Measurements from ENCODE around the gene NRCAM.

The NRCAM gene

DNA sequence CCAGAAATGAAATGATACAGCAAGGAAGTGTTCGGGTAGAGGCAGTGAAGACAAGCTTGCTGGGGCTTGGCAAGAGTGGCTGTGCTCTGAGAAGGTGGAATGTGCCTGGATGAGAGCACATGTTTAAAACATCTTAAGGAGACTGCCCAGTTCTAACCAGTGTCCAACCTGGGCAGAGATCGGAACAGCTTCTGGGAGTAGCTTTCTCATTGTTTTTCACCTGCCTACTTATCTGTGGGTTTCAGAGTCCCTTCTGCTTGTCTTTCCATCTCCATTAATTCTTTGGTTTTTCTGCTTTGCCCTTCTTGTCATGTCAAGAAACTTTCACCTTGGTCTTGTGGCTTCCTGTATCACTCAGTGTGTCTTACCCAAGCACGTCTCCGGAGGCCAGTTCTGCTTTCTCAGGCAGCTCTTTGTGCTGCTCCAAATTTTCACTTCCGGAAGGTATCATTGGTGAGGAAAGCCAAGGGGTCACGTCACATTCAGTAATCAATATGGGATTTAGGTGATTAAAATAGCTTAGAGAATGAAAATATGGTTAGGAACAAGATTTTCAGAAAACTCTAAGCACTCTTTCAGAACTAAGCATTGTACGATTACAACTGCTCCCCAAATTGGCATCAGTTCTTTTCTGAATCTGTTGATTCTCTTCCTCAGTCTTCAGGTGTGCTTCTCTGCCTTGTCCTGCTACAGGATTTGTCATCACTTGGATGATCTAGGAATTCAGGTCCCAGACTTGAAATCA, 320.6 kb downstream of the NRCAM start:
- no peak overlapping the region for H3K4ac ChIP-seq (ENCODE audit: low read depth in 1 of 2, low read length in 2 of 2)
- WGBS, result 97% methylated on average over 7 of the region's 7 CpGs
- H3K27me3 ChIP-seq (ENCODE audit: control insufficient read depth in 1 of 2, insufficient read depth in 1 of 2, low read length in 2 of 2), result no peaks in the 10 kb centered on the region
- peaks cover 2% of the 10 kb centered on the region for H3K4me1 ChIP-seq (ENCODE audit: control insufficient read depth, insufficient read depth, low read depth, low read length)
- no peak for DNase-seq
- no peak overlapping the region for H2AK5ac ChIP-seq (ENCODE audit: low read length, severe bottlenecking)
- H4K91ac ChIP-seq (ENCODE audit: low read length), result no peak overlapping the region
- H2BK15ac ChIP-seq (ENCODE audit: low read depth, poor library complexity, severe bottlenecking), result no peak overlapping the region
- H3K9ac ChIP-seq (ENCODE audit: low read length), result no peak overlapping the region
- no peaks in the 10 kb centered on the region for H3K9me3 ChIP-seq (ENCODE audit: control insufficient read depth, low read length)
- no peaks in the 10 kb centered on the region for H3K36me3 ChIP-seq (ENCODE audit: control insufficient read depth in 1 of 2, insufficient read depth in 2 of 2, low read depth in 1 of 2, low read length in 2 of 2)
- H2AFZ ChIP-seq (ENCODE audit: low read depth, low read length), result no peak overlapping the region
- no peak overlapping the region for H3K18ac ChIP-seq (ENCODE audit: low read depth in 1 of 2, low read length in 2 of 2)
- no peak overlapping the region for H4K8ac ChIP-seq (ENCODE audit: low read length)
- H3K4me2 ChIP-seq (ENCODE audit: low read length, poor library complexity, severe bottlenecking), result no peak overlapping the region
- H3K14ac ChIP-seq (ENCODE audit: low read length in 2 of 2), result no peak overlapping the region
- H2BK5ac ChIP-seq (ENCODE audit: low read depth, low read length, poor library complexity, severe bottlenecking), result no peak overlapping the region
- no peaks in the 10 kb centered on the region for H3K79me1 ChIP-seq (replicated peaks; ENCODE audit: low read length, poor library complexity, severe bottlenecking)
- H2BK12ac ChIP-seq (ENCODE audit: low read length in 2 of 2), result no peak overlapping the region
- no peak overlapping the region for H3K27ac ChIP-seq (ENCODE audit: low read length, poor library complexity, severe bottlenecking)
- H3K23ac ChIP-seq (ENCODE audit: low read length in 2 of 2), result no peak overlapping the region
- H2BK120ac ChIP-seq (ENCODE audit: low read depth, low read length), result no peak overlapping the region
- H3K4me3 ChIP-seq (ENCODE audit: insufficient read depth in 1 of 2, low read depth in 1 of 2, low read length in 2 of 2), result no peak overlapping the region

DNA sequence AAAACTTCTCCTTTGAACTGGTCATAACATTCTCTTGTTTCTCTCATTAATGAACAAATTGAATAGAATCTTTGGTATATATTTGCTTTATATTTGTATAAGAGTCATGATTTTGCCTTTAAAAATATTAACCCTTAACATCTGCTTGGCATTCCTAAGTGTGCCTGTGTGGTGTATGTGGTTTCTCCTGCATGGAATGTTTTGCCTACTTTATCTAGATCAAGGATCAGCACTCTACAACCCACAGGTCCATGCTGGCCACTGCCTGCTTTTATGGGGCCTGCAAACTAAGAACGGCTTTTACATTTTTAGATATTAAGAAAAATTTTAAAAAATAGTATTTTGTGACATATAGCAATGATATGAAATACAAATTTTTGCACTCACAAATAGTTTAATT, 321.8 kb downstream of the NRCAM start:
- H2BK120ac ChIP-seq (ENCODE audit: low read depth, low read length), result no peak overlapping the region
- H3K36me3 ChIP-seq (ENCODE audit: control insufficient read depth in 1 of 2, insufficient read depth in 2 of 2, low read depth in 1 of 2, low read length in 2 of 2), result no peaks in the 10 kb centered on the region
- H3K23ac ChIP-seq (ENCODE audit: low read length in 2 of 2), result no peak overlapping the region

GRCh38 chr7:108132551-108133265, 323.5 kb downstream of the NRCAM start:
- Histone ChIP-seq H3K23ac (ENCODE audit: low read length in 2 of 2) (no peak overlapping the region), H3K27me3 (ENCODE audit: control insufficient read depth in 1 of 2, insufficient read depth in 1 of 2, low read length in 2 of 2) (no peaks in the 10 kb centered on the region), H3K36me3 (ENCODE audit: control insufficient read depth in 1 of 2, insufficient read depth in 2 of 2, low read depth in 1 of 2, low read length in 2 of 2) (no peaks in the 10 kb centered on the region), H3K4me2 (ENCODE audit: low read length, poor library complexity, severe bottlenecking) (no peak overlapping the region), H3K4me3 (ENCODE audit: insufficient read depth in 1 of 2, low read depth in 1 of 2, low read length in 2 of 2) (no peak overlapping the region), H3K27ac (ENCODE audit: low read length, poor library complexity, severe bottlenecking) (no peak overlapping the region), H2BK5ac (ENCODE audit: low read depth, low read length, poor library complexity, severe bottlenecking) (no peak overlapping the region), H2BK12ac (ENCODE audit: low read length in 2 of 2) (no peak overlapping the region), H2BK120ac (ENCODE audit: low read depth, low read length) (no peak overlapping the region), H3K9me3 (ENCODE audit: control insufficient read depth, low read length) (no peaks in the 10 kb centered on the region), H4K8ac (ENCODE audit: low read length) (no peak overlapping the region), H3K9ac (ENCODE audit: low read length) (no peak overlapping the region), H3K4me1 (ENCODE audit: control insufficient read depth, insufficient read depth, low read depth, low read length) (peaks cover 2% of the 10 kb centered on the region), H2BK15ac (ENCODE audit: low read depth, poor library complexity, severe bottlenecking) (no peak overlapping the region), H2AFZ (ENCODE audit: low read depth, low read length) (no peak overlapping the region), H3K14ac (ENCODE audit: low read length in 2 of 2) (no peak overlapping the region), H3K18ac (ENCODE audit: low read depth in 1 of 2, low read length in 2 of 2) (no peak overlapping the region), H3K4ac (ENCODE audit: low read depth in 1 of 2, low read length in 2 of 2) (no peak overlapping the region), H2AK5ac (ENCODE audit: low read length, severe bottlenecking) (no peak overlapping the region), H3K79me1 (replicated peaks; ENCODE audit: low read length, poor library complexity, severe bottlenecking) (no peaks in the 10 kb centered on the region), H4K91ac (ENCODE audit: low read length) (no peak overlapping the region)
- WGBS, result 81% methylated on average over 11 of the region's 13 CpGs
- DNase-seq, result no peak

More for the DNA sequence above, 321.8 kb downstream of the NRCAM start:
- no peak overlapping the region for H2BK12ac ChIP-seq (ENCODE audit: low read length in 2 of 2)
- no peak overlapping the region for H4K91ac ChIP-seq (ENCODE audit: low read length)
- H3K9me3 ChIP-seq (ENCODE audit: control insufficient read depth, low read length), result no peaks in the 10 kb centered on the region
- H2AFZ ChIP-seq (ENCODE audit: low read depth, low read length), result no peak overlapping the region
- H4K8ac ChIP-seq (ENCODE audit: low read length), result no peak overlapping the region
- no peak overlapping the region for H3K18ac ChIP-seq (ENCODE audit: low read depth in 1 of 2, low read length in 2 of 2)
- H3K14ac ChIP-seq (ENCODE audit: low read length in 2 of 2), result no peak overlapping the region
- H3K4me2 ChIP-seq (ENCODE audit: low read length, poor library complexity, severe bottlenecking), result no peak overlapping the region
- H2AK5ac ChIP-seq (ENCODE audit: low read length, severe bottlenecking), result no peak overlapping the region
- no peak overlapping the region for H2BK5ac ChIP-seq (ENCODE audit: low read depth, low read length, poor library complexity, severe bottlenecking)
- no peaks in the 10 kb centered on the region for H3K27me3 ChIP-seq (ENCODE audit: control insufficient read depth in 1 of 2, insufficient read depth in 1 of 2, low read length in 2 of 2)
- H3K4me3 ChIP-seq (ENCODE audit: insufficient read depth in 1 of 2, low read depth in 1 of 2, low read length in 2 of 2), result no peak overlapping the region
- H2BK15ac ChIP-seq (ENCODE audit: low read depth, poor library complexity, severe bottlenecking), result no peak overlapping the region
- no CpG with 5 or more reads among the region's 1 CpG for WGBS
- H3K27ac ChIP-seq (ENCODE audit: low read length, poor library complexity, severe bottlenecking), result no peak overlapping the region
- no peak overlapping the region for H3K9ac ChIP-seq (ENCODE audit: low read length)
- no peaks in the 10 kb centered on the region for H3K79me1 ChIP-seq (replicated peaks; ENCODE audit: low read length, poor library complexity, severe bottlenecking)
- DNase-seq, result no peak
- H3K4ac ChIP-seq (ENCODE audit: low read depth in 1 of 2, low read length in 2 of 2), result no peak overlapping the region
- peaks cover 2% of the 10 kb centered on the region for H3K4me1 ChIP-seq (ENCODE audit: control insufficient read depth, insufficient read depth, low read depth, low read length)

- Histone ChIP-seq H2BK5ac (ENCODE audit: low read depth, low read length, poor library complexity, severe bottlenecking) (no peak within 1 kb of the TSS), H3K4ac (ENCODE audit: low read depth in 1 of 2, low read length in 2 of 2) (no peak within 1 kb of the TSS), H3K27ac (ENCODE audit: low read length, poor library complexity, severe bottlenecking) (no peak within 1 kb of the TSS), H2AFZ (ENCODE audit: low read depth, low read length) (no peak within 1 kb of the TSS), H3K18ac (ENCODE audit: low read depth in 1 of 2, low read length in 2 of 2) (no peak within 1 kb of the TSS), H4K8ac (ENCODE audit: low read length) (no peak within 1 kb of the TSS), H2BK120ac (ENCODE audit: low read depth, low read length) (no peak within 1 kb of the TSS), H2AK5ac (ENCODE audit: low read length, severe bottlenecking) (no peak within 1 kb of the TSS), H3K79me1 (replicated peaks; ENCODE audit: low read length, poor library complexity, severe bottlenecking) (no peaks in the 10 kb centered on the region), H3K4me2 (ENCODE audit: low read length, poor library complexity, severe bottlenecking) (no peak within 1 kb of the TSS), H3K36me3 (ENCODE audit: control insufficient read depth in 1 of 2, insufficient read depth in 2 of 2, low read depth in 1 of 2, low read length in 2 of 2) (no peaks in the 10 kb centered on the region), H3K14ac (ENCODE audit: low read length in 2 of 2) (no peak within 1 kb of the TSS), H2BK15ac (ENCODE audit: low read depth, poor library complexity, severe bottlenecking) (no peak within 1 kb of the TSS), H3K9me3 (ENCODE audit: control insufficient read depth, low read length) (no peaks in the 10 kb centered on the region), H4K91ac (ENCODE audit: low read length) (no peak within 1 kb of the TSS), H3K23ac (ENCODE audit: low read length in 2 of 2) (peak within 1 kb of the TSS in 1 of 2 experiments; percentile 52), H3K9ac (ENCODE audit: low read length) (no peak within 1 kb of the TSS), H2BK12ac (ENCODE audit: low read length in 2 of 2) (no peak within 1 kb of the TSS), H3K4me1 (ENCODE audit: control insufficient read depth, insufficient read depth, low read depth, low read length) (peaks cover 2% of the 10 kb centered on the region), H3K4me3 (ENCODE audit: insufficient read depth in 1 of 2, low read depth in 1 of 2, low read length in 2 of 2) (no peak within 1 kb of the TSS), H3K27me3 (ENCODE audit: control insufficient read depth in 1 of 2, insufficient read depth in 1 of 2, low read length in 2 of 2) (no peaks in the 10 kb centered on the region)
- DNase-seq, result no peak
- 89% methylated on average over 2 of the region's 3 CpGs for WGBS
Measured at GRCh38 chr7:108130261-108130660, 326.0 kb downstream of the NRCAM start, which contains the start of gene LAMB4. Gene LAMB4, minus strand, starts transcription at chr7:108130361. Its CDS starts 7,197 bp downstream, at chr7:108123164.
